ENCODE data around the gene PLCH1.

The PLCH1 gene

DNA sequence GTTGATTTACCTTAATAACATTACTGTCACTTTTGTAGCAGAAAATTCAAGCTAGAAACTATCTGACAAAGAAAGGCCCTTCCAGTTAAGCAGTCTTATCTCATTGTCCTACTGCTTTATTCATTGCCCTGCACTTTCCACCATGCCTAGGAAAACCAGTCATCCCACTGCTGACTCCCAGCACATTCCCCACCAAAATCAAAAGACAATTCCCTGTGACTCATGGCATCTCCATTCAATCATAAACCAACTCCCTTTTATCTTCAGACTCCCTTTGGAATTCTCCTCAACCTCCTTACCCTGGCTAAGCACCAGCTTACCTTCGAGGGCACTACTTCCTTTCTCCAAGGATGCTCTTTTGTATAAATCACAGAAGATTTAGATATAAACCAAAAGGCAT lies 184.3 kb downstream of the PLCH1 start:
- Histone ChIP-seq H3K4me1 (ENCODE audit: control insufficient read depth, insufficient read depth, low read length) (no peaks in the 10 kb centered on the region), H3K27me3 (ENCODE audit: control insufficient read depth, insufficient read depth, low read length) (no peaks in the 10 kb centered on the region), H3K36me3 (ENCODE audit: control insufficient read depth, insufficient read depth, low read length) (no peaks in the 10 kb centered on the region), H3K4me3 (ENCODE audit: low read length) (no peak overlapping the region), H3K9ac (ENCODE audit: low read length) (no peak overlapping the region), H3K27ac (ENCODE audit: low read depth, low read length) (no peak overlapping the region)

DNA sequence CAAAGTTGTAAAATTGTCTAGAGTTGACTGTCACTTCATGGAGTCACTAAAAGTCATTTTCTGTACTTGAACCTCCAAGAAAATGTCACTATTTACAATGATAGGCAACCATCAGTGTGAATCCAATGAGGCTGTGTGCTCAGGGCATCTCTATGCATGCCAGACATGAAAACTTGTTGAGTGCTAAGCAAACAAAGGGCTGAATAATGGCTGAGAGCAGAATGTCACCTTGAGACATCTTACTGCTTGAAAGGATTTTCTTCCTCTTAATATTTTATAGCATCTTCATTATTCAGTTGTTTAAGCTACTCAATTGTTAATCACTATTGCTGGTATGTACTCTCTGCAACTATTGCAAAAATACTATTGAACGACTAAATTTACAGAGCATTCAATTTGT lies 184.7 kb downstream of the PLCH1 start:
- no peak overlapping the region for H3K9ac ChIP-seq (ENCODE audit: low read length)
- no peaks in the 10 kb centered on the region for H3K4me1 ChIP-seq (ENCODE audit: control insufficient read depth, insufficient read depth, low read length)
- no peak overlapping the region for H3K27ac ChIP-seq (ENCODE audit: low read depth, low read length)
- no peaks in the 10 kb centered on the region for H3K36me3 ChIP-seq (ENCODE audit: control insufficient read depth, insufficient read depth, low read length)
- no peak overlapping the region for H3K4me3 ChIP-seq (ENCODE audit: low read length)
- H3K27me3 ChIP-seq (ENCODE audit: control insufficient read depth, insufficient read depth, low read length) = no peaks in the 10 kb centered on the region

DNA sequence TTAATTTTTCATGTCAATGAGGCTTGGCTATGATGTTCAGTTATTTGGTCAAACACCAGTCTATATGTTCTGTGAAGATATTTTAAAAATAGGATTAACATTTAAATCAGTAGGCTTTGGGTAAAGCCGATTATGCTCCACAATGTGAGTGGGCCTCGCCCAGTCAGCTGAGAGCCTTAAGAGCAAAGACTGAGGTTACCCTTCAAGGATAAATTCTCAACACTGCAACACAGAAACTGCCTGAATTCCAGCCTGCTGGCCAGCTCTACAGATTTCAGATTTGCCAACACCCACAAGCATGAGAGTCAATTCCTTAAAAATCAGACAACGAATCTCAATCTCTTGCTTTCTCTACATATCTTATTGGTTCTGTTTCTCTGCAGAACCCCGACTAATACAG lies 188.3 kb downstream of the PLCH1 start:
- H3K36me3 ChIP-seq (ENCODE audit: control insufficient read depth, insufficient read depth, low read length) = no peaks in the 10 kb centered on the region
- H3K4me1 ChIP-seq (ENCODE audit: control insufficient read depth, insufficient read depth, low read length) = no peaks in the 10 kb centered on the region
- H3K4me3 ChIP-seq (ENCODE audit: low read length) = no peak overlapping the region
- H3K27me3 ChIP-seq (ENCODE audit: control insufficient read depth, insufficient read depth, low read length) = no peaks in the 10 kb centered on the region
- H3K9ac ChIP-seq (ENCODE audit: low read length) = no peak overlapping the region
- H3K27ac ChIP-seq (ENCODE audit: low read depth, low read length) = no peak overlapping the region

DNA sequence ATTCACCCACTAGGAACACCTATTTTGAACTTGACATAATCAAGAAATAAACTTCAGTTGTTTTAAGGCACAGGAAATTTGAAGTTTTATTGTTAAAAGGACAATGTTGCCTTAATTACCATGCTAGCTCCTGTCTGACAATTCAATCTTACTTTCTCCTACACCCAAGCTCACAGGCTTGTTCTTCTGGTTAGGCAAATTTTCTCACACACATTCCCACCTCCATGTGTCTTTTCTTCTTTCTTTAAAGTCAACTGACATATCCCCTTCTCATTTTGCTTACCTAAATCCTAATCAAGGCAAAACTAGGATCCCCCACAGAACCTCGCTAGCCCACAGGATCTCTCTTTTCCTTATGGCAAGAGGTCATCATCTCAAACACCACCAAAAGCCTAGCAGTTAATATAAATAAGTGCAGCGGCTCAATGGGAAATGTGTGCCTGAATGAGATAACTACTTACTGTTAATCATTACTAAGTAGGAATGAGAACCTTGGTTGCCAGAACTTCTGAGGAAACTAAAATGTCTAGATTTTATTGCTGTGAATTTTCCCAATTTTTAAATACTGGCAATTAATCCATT lies 189.3 kb downstream of the PLCH1 start:
- no peak overlapping the region for H3K27ac ChIP-seq (ENCODE audit: low read depth, low read length)
- H3K4me3 ChIP-seq (ENCODE audit: low read length) = no peak overlapping the region
- H3K9ac ChIP-seq (ENCODE audit: low read length) = no peak overlapping the region
- no peaks in the 10 kb centered on the region for H3K27me3 ChIP-seq (ENCODE audit: control insufficient read depth, insufficient read depth, low read length)
- H3K4me1 ChIP-seq (ENCODE audit: control insufficient read depth, insufficient read depth, low read length) = no peaks in the 10 kb centered on the region
- no peaks in the 10 kb centered on the region for H3K36me3 ChIP-seq (ENCODE audit: control insufficient read depth, insufficient read depth, low read length)

DNA sequence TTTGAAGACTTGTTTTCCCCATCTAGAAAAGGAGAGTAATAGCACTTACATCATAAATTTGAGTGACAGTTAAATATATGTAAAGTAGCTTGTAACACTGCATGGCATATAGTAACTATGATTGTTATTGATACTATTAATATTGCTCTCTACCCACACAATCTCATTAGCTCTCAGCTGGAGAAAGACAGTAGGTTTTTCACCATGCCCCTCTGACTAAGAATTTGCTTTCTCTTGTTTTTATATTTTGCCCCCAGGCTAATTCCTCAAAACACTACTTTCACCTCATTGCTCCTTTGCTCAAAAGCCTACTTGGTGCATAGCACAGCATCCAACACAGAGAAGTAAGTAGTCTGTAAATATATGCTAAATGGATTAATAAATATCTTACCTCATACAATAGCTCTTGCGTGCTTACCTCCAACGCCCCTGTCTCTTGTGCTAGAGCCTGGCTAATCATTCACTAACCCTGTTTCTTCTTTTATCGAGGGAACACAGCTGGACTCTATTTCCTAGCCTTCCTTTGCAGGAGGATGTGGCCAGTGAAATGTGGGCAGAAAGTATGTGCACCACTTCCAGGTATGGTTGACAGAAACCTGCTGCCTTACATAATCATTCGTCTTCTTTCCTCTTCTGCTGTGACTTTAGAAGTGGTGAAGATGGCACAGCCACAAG lies 190.0 kb downstream of the PLCH1 start:
- Histone ChIP-seq H3K36me3 (ENCODE audit: control insufficient read depth, insufficient read depth, low read length) (no peaks in the 10 kb centered on the region), H3K4me3 (ENCODE audit: low read length) (no peak overlapping the region), H3K27ac (ENCODE audit: low read depth, low read length) (no peak overlapping the region), H3K27me3 (ENCODE audit: control insufficient read depth, insufficient read depth, low read length) (no peaks in the 10 kb centered on the region), H3K4me1 (ENCODE audit: control insufficient read depth, insufficient read depth, low read length) (no peaks in the 10 kb centered on the region), H3K9ac (ENCODE audit: low read length) (no peak overlapping the region)

DNA sequence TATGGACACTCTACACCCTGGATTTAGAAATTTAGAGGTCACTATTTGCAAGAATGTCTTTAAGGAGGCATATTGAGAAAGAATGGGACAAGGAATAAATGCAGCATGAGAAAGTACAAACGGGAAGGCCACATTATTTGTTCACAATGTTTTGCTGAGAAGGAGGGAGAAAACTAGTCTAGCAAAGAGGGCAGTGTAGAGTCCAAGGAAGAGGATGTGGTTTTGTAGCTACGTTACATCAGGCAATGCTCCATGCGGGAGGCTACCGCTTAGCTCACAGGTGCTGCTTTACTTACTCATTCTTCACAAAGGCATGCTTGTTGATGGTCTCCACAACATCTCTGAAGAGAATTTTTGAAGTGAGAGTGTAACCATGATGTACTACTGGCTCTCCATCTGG lies 191.1 kb downstream of the PLCH1 start:
- Histone ChIP-seq H3K27me3 (ENCODE audit: control insufficient read depth, insufficient read depth, low read length) (no peaks in the 10 kb centered on the region), H3K4me3 (ENCODE audit: low read length) (no peak overlapping the region), H3K4me1 (ENCODE audit: control insufficient read depth, insufficient read depth, low read length) (no peaks in the 10 kb centered on the region), H3K36me3 (ENCODE audit: control insufficient read depth, insufficient read depth, low read length) (no peaks in the 10 kb centered on the region), H3K27ac (ENCODE audit: low read depth, low read length) (no peak overlapping the region), H3K9ac (ENCODE audit: low read length) (no peak overlapping the region)

DNA sequence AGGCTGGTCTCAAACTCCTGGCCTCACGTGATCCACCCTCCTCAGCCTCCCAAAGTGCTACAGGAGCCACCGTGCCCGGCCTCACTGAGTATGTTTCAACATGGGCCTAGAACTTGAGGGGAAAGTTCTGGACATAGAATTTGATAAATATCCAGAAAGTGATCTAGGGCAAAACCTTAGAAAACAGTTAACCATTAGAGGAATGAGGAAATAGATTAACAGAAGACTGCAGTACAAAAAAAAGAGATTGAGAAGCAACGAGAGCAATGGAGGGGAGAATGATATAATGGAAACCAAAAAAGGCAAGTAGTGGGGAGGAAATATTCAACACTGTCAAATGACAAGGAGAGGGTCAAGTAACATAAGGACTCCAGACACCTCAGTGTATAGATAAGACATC lies 191.5 kb downstream of the PLCH1 start:
- Histone ChIP-seq H3K9ac (ENCODE audit: low read length) (no peak overlapping the region), H3K27ac (ENCODE audit: low read depth, low read length) (no peak overlapping the region), H3K27me3 (ENCODE audit: control insufficient read depth, insufficient read depth, low read length) (no peaks in the 10 kb centered on the region), H3K4me1 (ENCODE audit: control insufficient read depth, insufficient read depth, low read length) (no peaks in the 10 kb centered on the region), H3K4me3 (ENCODE audit: low read length) (no peak overlapping the region), H3K36me3 (ENCODE audit: control insufficient read depth, insufficient read depth, low read length) (no peaks in the 10 kb centered on the region)

DNA sequence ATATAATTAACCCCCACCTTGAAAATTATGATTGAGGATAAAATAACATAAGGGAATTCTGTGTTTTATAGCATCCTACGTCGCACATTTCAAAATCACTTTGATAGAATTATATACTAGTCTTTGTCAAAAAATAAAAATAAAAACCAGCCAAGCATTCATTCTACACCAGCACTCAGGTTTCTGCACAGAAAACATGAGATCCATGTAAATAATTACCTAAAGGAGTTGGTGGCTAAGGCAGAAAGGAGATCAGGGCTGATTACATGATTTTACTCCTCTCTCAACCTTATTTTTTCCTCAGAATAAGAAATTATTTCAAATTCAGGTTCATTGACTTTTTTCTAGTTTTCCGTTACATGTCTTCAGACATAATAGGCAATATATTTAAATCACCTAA lies 194.5 kb downstream of the PLCH1 start:
- Histone ChIP-seq H3K27ac (ENCODE audit: low read depth, low read length) (no peak overlapping the region), H3K4me1 (ENCODE audit: control insufficient read depth, insufficient read depth, low read length) (no peaks in the 10 kb centered on the region)

DNA sequence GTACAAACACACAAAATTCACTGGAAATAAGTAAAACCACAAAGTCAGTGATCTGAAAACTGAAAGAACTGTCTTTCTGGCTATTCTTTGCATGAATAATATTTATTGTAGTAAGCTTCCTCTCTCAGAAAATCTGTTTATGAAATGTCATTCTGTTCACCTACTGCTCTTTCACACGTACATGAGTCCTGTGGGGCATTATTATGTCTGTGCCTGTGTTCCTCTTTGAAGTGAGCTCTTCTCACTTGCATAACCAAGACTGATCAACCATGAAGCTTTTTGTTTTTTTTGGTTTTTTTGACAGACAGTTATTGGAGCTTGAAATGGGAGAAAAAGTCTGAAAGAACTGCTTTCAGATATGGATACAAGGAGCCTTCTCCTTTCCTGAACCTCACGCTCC lies 195.8 kb downstream of the PLCH1 start:
- no peaks in the 10 kb centered on the region for H3K36me3 ChIP-seq (ENCODE audit: control insufficient read depth, insufficient read depth, low read length)
- H3K27ac ChIP-seq (ENCODE audit: low read depth, low read length) = no peak overlapping the region
- no peaks in the 10 kb centered on the region for H3K27me3 ChIP-seq (ENCODE audit: control insufficient read depth, insufficient read depth, low read length)
- no peaks in the 10 kb centered on the region for H3K4me1 ChIP-seq (ENCODE audit: control insufficient read depth, insufficient read depth, low read length)
- no peak overlapping the region for H3K4me3 ChIP-seq (ENCODE audit: low read length)
- H3K9ac ChIP-seq (ENCODE audit: low read length) = no peak overlapping the region

More for the DNA sequence above, 194.5 kb downstream of the PLCH1 start:
- Histone ChIP-seq H3K27me3 (ENCODE audit: control insufficient read depth, insufficient read depth, low read length) (no peaks in the 10 kb centered on the region), H3K36me3 (ENCODE audit: control insufficient read depth, insufficient read depth, low read length) (no peaks in the 10 kb centered on the region), H3K9ac (ENCODE audit: low read length) (no peak overlapping the region), H3K4me3 (ENCODE audit: low read length) (no peak overlapping the region)

DNA sequence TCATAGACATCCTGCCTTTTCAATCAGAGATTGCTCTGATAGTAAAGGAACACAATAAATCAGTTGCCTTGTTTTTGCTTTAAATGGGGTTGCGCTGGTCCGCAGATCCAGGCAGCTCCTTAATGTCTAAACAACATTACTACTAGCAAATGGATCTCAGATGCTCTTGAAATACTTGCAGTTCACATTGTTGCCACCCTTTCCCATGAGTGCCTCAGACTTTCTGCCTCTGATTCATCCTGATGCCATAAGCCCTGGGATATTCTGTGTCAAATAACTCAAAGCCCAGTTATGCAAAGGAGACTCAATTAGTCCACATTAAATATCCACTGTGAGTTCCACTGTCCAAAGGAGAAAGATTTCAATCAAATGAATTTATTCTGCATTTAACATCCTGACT lies 196.7 kb downstream of the PLCH1 start:
- H3K4me1 ChIP-seq (ENCODE audit: control insufficient read depth, insufficient read depth, low read length) = no peaks in the 10 kb centered on the region
- no peak overlapping the region for H3K9ac ChIP-seq (ENCODE audit: low read length)
- H3K27me3 ChIP-seq (ENCODE audit: control insufficient read depth, insufficient read depth, low read length) = no peaks in the 10 kb centered on the region
- no peak overlapping the region for H3K4me3 ChIP-seq (ENCODE audit: low read length)
- no peaks in the 10 kb centered on the region for H3K36me3 ChIP-seq (ENCODE audit: control insufficient read depth, insufficient read depth, low read length)
- H3K27ac ChIP-seq (ENCODE audit: low read depth, low read length) = no peak overlapping the region

DNA sequence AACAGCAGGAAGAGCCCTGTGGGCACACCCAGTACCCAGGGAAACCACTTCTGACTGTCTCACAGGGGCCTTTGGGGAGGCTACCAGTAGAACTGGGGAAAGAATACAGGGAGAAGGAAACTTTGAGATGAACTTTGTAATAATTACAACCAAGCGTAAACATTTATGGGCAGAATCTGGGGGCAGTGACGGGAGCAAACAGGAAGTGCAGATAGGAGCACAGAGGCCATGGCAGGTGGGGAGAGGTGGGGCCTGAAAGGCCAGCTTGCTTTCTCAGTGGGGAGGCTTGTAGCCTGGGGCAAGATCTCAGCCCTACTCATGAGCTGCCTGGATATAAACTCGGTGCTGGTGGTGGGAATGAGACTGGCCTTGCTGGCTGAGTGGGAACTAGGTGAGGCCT lies 209.8 kb downstream of the PLCH1 start:
- Histone ChIP-seq H3K4me1 (ENCODE audit: control insufficient read depth, insufficient read depth, low read length) (no peaks in the 10 kb centered on the region), H3K9ac (ENCODE audit: low read length) (no peak overlapping the region), H3K4me3 (ENCODE audit: low read length) (no peak overlapping the region), H3K27ac (ENCODE audit: low read depth, low read length) (no peak overlapping the region), H3K27me3 (ENCODE audit: control insufficient read depth, insufficient read depth, low read length) (no peaks in the 10 kb centered on the region), H3K36me3 (ENCODE audit: control insufficient read depth, insufficient read depth, low read length) (no peaks in the 10 kb centered on the region)

DNA sequence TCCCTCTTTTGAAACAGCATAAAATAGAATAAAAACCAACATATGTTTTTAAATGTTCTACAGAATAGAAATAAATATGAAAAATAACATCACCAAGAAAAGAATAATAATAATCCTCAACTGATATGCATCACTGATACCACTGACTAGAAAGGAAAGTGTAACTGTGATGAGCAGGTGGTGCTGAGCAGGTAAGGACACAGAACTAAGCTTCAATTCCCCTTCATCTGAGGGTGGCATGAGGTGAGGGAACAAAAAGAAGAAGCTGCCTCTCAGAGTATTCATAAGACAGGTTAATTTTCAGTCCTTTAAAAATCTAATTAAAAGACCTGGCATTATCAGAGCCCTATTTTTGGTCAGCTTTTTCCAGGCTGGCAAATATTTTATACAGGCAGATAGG lies 216.3 kb downstream of the PLCH1 start:
- no peaks in the 10 kb centered on the region for H3K36me3 ChIP-seq (ENCODE audit: control insufficient read depth, insufficient read depth, low read length)
- H3K27ac ChIP-seq (ENCODE audit: low read depth, low read length) = no peak overlapping the region
- H3K4me3 ChIP-seq (ENCODE audit: low read length) = no peak overlapping the region
- no peaks in the 10 kb centered on the region for H3K4me1 ChIP-seq (ENCODE audit: control insufficient read depth, insufficient read depth, low read length)
- no peaks in the 10 kb centered on the region for H3K27me3 ChIP-seq (ENCODE audit: control insufficient read depth, insufficient read depth, low read length)
- no peak overlapping the region for H3K9ac ChIP-seq (ENCODE audit: low read length)

DNA sequence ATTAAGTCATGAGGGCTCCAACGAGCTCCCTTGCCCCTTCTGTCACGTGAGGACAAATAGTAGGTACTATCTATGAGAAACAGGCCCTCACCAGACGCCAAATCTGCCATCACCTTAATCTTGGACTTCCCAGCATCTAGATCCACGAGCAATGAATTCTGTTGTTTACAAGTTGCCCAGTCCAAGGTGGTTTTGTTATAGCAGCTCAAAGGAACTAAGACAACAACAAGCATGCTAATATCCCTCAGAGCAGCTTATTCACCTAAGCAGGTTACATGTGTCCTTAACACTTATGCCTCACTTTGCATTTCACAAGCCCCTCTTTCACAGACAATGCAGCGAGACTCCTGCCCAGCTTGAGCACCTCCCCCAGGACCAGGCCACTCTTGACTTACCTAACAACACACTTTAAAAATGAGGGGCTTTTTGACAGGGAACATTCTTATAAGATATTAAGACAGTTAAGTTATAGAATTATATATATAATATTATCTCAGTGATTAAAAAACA lies 219.5 kb downstream of the PLCH1 start:
- Histone ChIP-seq H3K4me3 (ENCODE audit: low read length) (no peak overlapping the region), H3K4me1 (ENCODE audit: control insufficient read depth, insufficient read depth, low read length) (no peaks in the 10 kb centered on the region), H3K27ac (ENCODE audit: low read depth, low read length) (no peak overlapping the region), H3K27me3 (ENCODE audit: control insufficient read depth, insufficient read depth, low read length) (no peaks in the 10 kb centered on the region), H3K36me3 (ENCODE audit: control insufficient read depth, insufficient read depth, low read length) (no peaks in the 10 kb centered on the region), H3K9ac (ENCODE audit: low read length) (no peak overlapping the region)
